ENCODE measurements around the gene ZIC4.

DNA sequence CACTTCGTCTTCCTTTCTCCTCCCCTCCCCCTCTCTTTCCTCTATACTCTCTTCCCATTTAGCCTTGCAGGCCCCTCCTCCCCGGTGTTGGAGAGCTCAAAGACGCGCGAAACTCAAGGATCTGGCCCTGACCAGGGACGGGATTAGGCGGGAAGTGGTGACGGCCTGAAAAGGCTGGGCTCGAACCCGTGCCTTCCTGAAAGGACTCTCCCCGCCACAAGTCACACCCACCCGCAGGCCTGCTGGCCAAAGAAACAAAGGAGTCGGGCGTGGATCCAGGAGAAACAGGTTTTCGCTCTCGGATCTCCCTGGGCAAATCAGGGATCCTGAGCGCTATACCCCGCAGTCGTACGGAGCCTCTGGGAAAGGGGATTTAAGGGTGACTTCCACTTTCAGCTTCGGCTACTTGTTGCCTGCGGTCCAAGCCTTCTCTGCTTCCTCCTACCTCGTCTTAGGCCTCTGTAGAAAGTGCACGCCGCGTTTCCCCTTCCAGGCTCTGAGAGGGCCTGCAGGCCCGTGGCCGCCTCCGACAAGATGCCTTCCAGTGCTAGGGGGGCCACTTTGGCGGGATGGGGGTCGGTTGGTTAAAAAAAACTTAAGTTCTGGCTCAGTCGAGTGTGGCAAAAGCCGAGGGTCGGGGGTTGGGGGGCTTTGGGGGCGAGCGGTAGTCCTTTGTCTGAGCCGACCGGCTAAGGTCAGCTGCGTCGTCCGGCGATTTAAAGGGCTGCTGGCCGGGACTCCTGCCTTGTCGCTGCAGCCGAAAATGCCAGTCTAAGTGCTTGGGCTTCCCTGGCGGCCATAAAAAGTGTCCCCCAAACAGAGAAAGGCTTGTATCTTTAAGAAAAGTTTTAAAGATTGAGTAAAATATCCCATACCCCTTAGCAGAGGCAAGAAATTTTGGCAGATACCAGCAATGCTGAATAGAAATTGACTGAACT, 8.2 kb downstream of the ZIC4 start:
- TF ChIP-seq POLR2AphosphoS5 (IDR thresholded peaks at IDR 0.05) = no peak
- no peak for TF ChIP-seq POLR2A (IDR thresholded peaks at IDR 0.05)

Data from prostate gland (tissue), 1 donor.